HAP-1 (cell line): ENCODE data around the gene PGAM5.
"Not testable (repeated sequence)": the region's sequence is repeated elsewhere in the genome, so short reads cannot be mapped to it uniquely, and the experiment has no call there.

Experiments
- DNase-seq, 2 experiments: peaks; one replicate each; pipeline ENCODE4 v3.0.0-alpha.2; 2016 to 2020; ENCODE audit warnings: low spot score in 2 of 2
- H3K27me3 ChIP-seq: fragments of 250-450 bp; sonication (Bioruptor Pico); 2 replicates; pipeline ENCODE4 v1.5.1; 2020; ENCODE audit warnings: low read depth, mild to moderate bottlenecking, moderate library complexity
- H3K36me3 ChIP-seq: fragments of 250-450 bp; sonication (Bioruptor Pico); replicated peaks from 2 replicates; pipeline ENCODE4 v1.5.1; 2020; ENCODE audit warnings: mild to moderate bottlenecking
- H3K4me1 ChIP-seq: fragments of 250-450 bp; sonication (Bioruptor Pico); 2 replicates; pipeline ENCODE4 v1.5.1; 2020; ENCODE audit warnings: mild to moderate bottlenecking
- H3K4me3 ChIP-seq: fragments of 250-450 bp; sonication (Bioruptor Pico); 2 replicates; pipeline ENCODE4 v1.5.1; 2020; ENCODE audit warnings: mild to moderate bottlenecking, moderate library complexity
- H3K9me3 ChIP-seq: fragments of 250-450 bp; sonication (Bioruptor Pico); 2 replicates; pipeline ENCODE4 v1.5.1; 2020; ENCODE audit warnings: mild to moderate bottlenecking, moderate library complexity
- in situ Hi-C: fragments of 300-500 bp; cut with MboI; formaldehyde crosslinking; loops from 3 replicates; pipeline ENCODE4 v1.14.3; 2020; ENCODE audit warnings: low sequenced_read_pairs, inconsistent platforms, mixed read lengths

The PGAM5 gene

DNA sequence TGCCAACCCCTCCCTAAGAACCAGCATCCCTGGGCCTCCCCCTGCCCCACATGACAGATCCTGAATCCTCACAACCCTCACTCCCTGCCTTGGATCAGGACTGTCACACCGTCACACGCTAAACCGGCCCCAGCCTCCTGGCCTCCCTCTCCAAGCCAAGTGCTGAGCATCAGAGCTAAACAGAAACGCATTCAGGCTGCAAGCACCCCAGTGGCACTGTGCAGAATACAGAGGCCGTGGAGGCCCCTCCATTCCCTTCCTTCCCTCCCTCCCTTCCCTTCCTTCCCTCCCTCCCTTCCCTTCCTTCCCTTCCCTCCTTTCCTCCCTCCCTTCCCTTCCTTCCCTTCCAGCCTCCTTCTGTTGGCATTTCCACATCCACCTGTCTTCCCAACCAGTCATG, 36.1 kb upstream of the PGAM5 start:
- peaks cover 94% of the 10 kb centered on the region for H3K36me3 ChIP-seq
- no peak for DNase-seq
- H3K9me3 ChIP-seq, result no peaks in the 10 kb centered on the region
- H3K4me3 ChIP-seq, result no peak overlapping the region
- H3K4me1 ChIP-seq, result no peaks in the 10 kb centered on the region
- in situ Hi-C loops, result no loop called here
- H3K27me3 ChIP-seq, result no peaks in the 10 kb centered on the region

- Histone ChIP-seq H3K36me3 (peaks cover 94% of the 10 kb centered on the region), H3K4me3 (no peak overlapping the region), H3K4me1 (no peaks in the 10 kb centered on the region), H3K9me3 (no peaks in the 10 kb centered on the region), H3K27me3 (no peaks in the 10 kb centered on the region)
- in situ Hi-C loops, result no loop called here
- no peak for DNase-seq
Observed at GRCh38 chr12:132675757-132676432, 34.7 kb upstream of the PGAM5 start.

- in situ Hi-C loops, result no loop called here
- no peaks in the 10 kb centered on the region for H3K4me1 ChIP-seq
- H3K9me3 ChIP-seq, result no peaks in the 10 kb centered on the region
- peaks cover 91% of the 10 kb centered on the region for H3K36me3 ChIP-seq
- no peaks in the 10 kb centered on the region for H3K27me3 ChIP-seq
- no peak for DNase-seq
- no peak overlapping the region for H3K4me3 ChIP-seq
Observed at GRCh38 chr12:132677492-132677891, 33.1 kb upstream of the PGAM5 start.

DNA sequence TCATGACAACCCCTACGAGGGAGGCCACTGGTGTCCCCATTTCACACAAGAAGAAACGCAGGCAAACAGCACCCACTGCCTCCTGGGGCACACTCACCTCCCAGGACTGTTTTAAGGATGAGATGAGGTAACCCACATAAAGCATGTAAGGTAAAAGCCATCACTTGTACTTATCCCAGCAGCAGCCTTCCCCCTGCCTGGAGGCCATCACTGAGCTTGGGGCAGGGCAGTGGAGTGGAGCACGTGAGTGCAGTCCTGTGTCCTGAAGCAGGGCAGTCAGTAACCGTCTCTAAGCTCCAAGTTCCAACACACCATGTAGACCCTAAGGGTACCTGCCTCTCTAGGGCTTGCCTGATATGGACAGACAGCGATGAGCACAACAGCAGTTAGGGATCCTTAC, 25.2 kb upstream of the PGAM5 start:
- Histone ChIP-seq H3K9me3 (no peaks in the 10 kb centered on the region), H3K4me3 (peak overlapping the region; percentile 72), H3K4me1 (peaks cover 10% of the 10 kb centered on the region), H3K36me3 (peaks cover 42% of the 10 kb centered on the region), H3K27me3 (no peaks in the 10 kb centered on the region)
- in situ Hi-C loops, result no loop called here
- DNase-seq, result peak in 1 of 2 experiments; percentile 24

- Histone ChIP-seq H3K4me3 (peak overlapping the region; percentile 72), H3K4me1 (peaks cover 10% of the 10 kb centered on the region), H3K27me3 (no peaks in the 10 kb centered on the region), H3K36me3 (peaks cover 44% of the 10 kb centered on the region), H3K9me3 (no peaks in the 10 kb centered on the region)
- in situ Hi-C loops, result no loop called here
- peak in 1 of 2 experiments; percentile 52 for DNase-seq
Observed at GRCh38 chr12:132686825-132687210, 23.8 kb upstream of the PGAM5 start.

DNA sequence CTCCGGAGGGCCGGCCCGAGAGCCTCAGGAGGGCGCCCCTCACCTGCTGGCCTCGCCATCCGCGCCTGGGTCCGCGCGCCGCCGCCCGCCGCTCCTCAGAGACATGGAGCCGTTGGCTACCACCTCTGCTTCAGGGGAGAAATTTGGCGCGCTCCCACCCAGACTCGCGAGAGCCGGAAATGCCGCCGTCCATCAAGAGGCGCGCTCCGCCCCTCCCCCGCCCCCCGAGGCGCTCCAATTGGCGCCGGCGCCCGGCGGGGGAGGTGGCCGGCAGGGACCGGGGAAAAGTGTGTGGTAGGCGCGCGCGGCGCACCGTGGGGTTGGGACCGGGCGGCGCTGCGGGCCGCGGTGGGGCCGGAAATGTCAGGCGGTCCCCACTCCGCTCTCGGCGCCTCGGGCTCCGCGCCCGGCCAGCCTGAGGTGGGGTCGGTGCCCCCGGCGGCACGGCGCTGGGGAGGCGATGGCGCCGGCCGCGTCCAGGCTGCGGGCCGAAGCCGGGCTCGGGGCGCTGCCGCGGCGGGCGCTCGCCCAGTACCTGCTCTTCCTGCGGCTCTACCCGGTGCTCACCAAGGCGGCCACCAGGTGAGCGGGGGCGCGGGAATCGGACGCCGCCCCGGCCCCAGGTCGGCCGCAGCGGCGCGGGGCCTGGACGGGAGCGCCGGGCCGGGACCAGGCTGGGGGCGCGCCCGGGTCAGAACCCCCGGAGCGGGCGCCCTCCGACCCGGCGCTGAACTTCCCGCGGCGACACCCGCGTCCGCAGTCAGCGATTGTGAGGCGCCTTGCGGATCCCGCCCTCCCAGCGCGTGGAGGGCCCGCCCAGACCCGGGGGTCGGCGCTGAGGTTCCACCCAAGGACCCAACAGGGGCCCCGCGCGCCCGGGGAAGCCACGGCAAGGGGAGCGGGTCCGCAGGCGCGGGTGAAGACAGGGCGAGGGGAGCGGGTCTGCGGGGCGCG, 23.2 kb upstream of the PGAM5 start, which contains the start of the genes POLE and PXMP2:
POLE (minus strand) TSS at position 132 of the 954 bp plus-strand sequence; CDS start at position 105, 27 bp downstream.
PXMP2 (plus strand) TSS at position 377 of the 954 bp plus-strand sequence; CDS start at position 461, 84 bp downstream.
- no peaks in the 10 kb centered on the region for H3K9me3 ChIP-seq
- no peaks in the 10 kb centered on the region for H3K27me3 ChIP-seq
- in situ Hi-C loops, result no loop called here
- peak within 1 kb of the TSS; percentile 72 for H3K4me3 ChIP-seq
- peaks cover 41% of the 10 kb centered on the region for H3K36me3 ChIP-seq
- H3K4me1 ChIP-seq, result peaks cover 10% of the 10 kb centered on the region
- peak; percentile 95 to 98 for DNase-seq

- Histone ChIP-seq H3K9me3 (no peaks in the 10 kb centered on the region), H3K4me3 (peak overlapping the region; percentile 14), H3K27me3 (no peaks in the 10 kb centered on the region), H3K4me1 (peaks cover 10% of the 10 kb centered on the region), H3K36me3 (peaks cover 36% of the 10 kb centered on the region)
- in situ Hi-C loops, result no loop called here
- peak in 1 of 2 experiments; percentile 20 for DNase-seq
Observed at GRCh38 chr12:132689227-132689626, 21.4 kb upstream of the PGAM5 start.

- H3K27me3 ChIP-seq, result no peaks in the 10 kb centered on the region
- no peak for DNase-seq
- no peaks in the 10 kb centered on the region for H3K9me3 ChIP-seq
- H3K4me3 ChIP-seq, result no peak overlapping the region
- in situ Hi-C loops, result no loop called here
- H3K36me3 ChIP-seq, result peaks cover 36% of the 10 kb centered on the region
- peaks cover 10% of the 10 kb centered on the region for H3K4me1 ChIP-seq
Observed at GRCh38 chr12:132690112-132690511, 20.5 kb upstream of the PGAM5 start.

DNA sequence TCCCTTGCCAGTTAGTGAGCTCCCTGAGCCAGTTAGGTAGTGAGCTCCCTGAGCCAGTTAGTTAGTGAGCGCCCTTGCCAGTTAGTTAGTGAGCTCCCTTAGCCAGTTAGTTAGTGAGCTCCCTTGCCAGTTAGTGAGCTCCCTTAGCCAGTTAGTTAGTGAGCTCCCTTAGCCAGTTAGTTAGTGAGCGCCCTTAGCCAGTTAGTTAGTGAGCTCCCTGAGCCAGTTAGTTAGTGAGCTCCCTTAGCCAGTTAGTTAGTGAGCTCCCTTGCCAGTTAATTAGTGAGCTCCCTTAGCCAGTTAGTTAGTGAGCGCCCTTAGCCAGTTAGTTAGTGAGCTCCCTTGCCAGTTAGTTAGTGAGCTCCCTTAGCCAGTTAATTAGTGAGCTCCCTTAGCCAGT, 18.6 kb upstream of the PGAM5 start:
- peaks cover 41% of the 10 kb centered on the region for H3K36me3 ChIP-seq
- DNase-seq, result not testable (repeated sequence)

DNA sequence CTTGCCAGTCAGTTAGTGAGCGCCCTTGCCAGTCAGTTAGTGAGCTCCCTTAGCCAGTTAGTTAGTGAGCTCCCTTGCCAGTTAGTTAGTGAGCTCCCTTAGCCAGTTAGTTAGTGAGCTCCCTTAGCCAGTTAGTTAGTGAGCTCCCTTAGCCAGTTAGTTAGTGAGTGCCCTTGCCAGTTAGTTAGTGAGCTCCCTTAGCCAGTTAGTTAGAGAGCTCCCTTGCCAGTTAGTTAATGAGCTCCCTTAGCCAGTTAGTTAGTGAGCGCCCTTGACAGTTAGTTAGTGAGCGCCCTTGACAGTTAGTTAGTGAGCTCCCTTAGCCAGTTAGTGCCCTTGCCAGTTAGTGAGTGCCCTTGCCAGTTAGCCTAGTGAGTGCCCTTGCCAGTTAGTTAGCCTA, 15.8 kb upstream of the PGAM5 start:
- DNase-seq, in situ Hi-C loops, H3K9me3 ChIP-seq, H3K4me3 ChIP-seq, H3K27me3 ChIP-seq, H3K4me1 ChIP-seq: not testable (repeated sequence)
- H3K36me3 ChIP-seq, result peaks cover 50% of the 10 kb centered on the region

More for the DNA sequence above, 18.6 kb upstream of the PGAM5 start:
- H3K4me3 ChIP-seq, in situ Hi-C loops, H3K27me3 ChIP-seq, H3K4me1 ChIP-seq, H3K9me3 ChIP-seq: not testable (repeated sequence)

DNA sequence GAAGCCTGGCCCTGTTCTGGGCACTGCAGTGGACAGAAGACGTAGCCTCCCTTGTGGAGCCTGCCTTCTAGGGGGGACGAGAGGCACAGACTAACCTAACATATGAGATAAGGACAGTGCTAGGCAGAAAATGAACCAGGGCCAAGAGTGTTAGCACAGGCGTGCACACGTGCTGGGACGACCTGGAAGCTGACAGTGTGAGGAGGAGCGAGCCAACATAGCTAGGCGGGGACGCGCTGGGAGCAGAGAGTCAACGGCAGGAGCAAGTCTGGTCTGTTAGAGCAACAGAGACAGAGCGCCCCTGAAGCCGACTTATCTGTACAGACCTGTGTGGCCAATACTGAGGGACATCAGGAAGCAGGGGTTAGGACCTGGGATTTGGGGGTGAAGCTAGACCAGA, 15.2 kb upstream of the PGAM5 start:
- H3K9me3 ChIP-seq, result no peaks in the 10 kb centered on the region
- no peaks in the 10 kb centered on the region for H3K4me1 ChIP-seq
- no peak overlapping the region for H3K4me3 ChIP-seq
- DNase-seq, result no peak
- in situ Hi-C loops, result no loop called here
- H3K27me3 ChIP-seq, result no peaks in the 10 kb centered on the region
- H3K36me3 ChIP-seq, result peaks cover 51% of the 10 kb centered on the region

GRCh38 chr12:132698341-132698740, 12.3 kb upstream of the PGAM5 start:
- no peak for DNase-seq
- peaks cover 58% of the 10 kb centered on the region for H3K36me3 ChIP-seq
- in situ Hi-C loops, result no loop called here
- H3K27me3 ChIP-seq, result no peaks in the 10 kb centered on the region
- H3K4me3 ChIP-seq, result no peak overlapping the region
- H3K4me1 ChIP-seq, result no peaks in the 10 kb centered on the region
- H3K9me3 ChIP-seq, result no peaks in the 10 kb centered on the region

- Histone ChIP-seq H3K4me3 (no peak overlapping the region), H3K27me3 (no peaks in the 10 kb centered on the region), H3K9me3 (no peaks in the 10 kb centered on the region), H3K4me1 (no peaks in the 10 kb centered on the region), H3K36me3 (peaks cover 73% of the 10 kb centered on the region)
- in situ Hi-C loops, result no loop called here
- DNase-seq, result no peak
Observed at GRCh38 chr12:132700212-132700822, 10.3 kb upstream of the PGAM5 start.
